Subcutaneous adipose tissue (tissue), 4 donors: ENCODE data around the gene DLGAP3. TPM values are rescaled to one million over a fixed set of nuclear protein-coding genes. Genes with fewer than 3 reads are reported as not detected.

Experiments
- total RNA-seq, 4 donors: library from RNA; depleted of rRNA; stranded (reverse); fragments of >200 nt; gene quantifications; one replicate each; pipeline ENCODE4 v1.1.0, GENCODE V29; 2016
- TF ChIP-seq, protein P1 (sequence below): fragments of 450-650 bp; IDR thresholded peaks from one replicate; pipeline ENCODE4 v1.5.1; 2016; ENCODE audit warnings: low read depth, mild to moderate bottlenecking, control low read depth, antibody characterized with exemption, moderate library complexity

Gene DLGAP3
- total RNA-seq, 4 donors from 2014 or later: 0.17 TPM; not detected in 3

DNA sequence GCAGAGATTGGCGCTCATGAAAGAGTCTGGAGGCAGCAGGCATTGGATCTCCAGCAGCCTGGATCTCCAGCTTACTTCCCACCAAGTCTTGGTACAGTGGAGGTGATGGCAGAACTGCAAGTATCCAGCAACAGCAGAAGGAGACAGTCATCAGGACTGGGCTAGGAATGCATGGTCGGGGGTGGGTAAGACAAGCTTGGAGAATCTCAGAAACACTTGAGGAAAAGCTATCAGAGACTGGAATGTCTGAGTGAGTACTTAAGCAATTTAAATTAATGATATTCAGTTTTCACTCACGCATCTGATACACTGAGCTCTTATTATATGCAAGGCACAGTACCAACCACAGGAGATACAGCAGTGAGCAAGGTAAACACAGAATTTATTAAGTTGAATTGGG, 45.9 kb upstream of the DLGAP3 start:
- TF ChIP-seq, protein P1, sequence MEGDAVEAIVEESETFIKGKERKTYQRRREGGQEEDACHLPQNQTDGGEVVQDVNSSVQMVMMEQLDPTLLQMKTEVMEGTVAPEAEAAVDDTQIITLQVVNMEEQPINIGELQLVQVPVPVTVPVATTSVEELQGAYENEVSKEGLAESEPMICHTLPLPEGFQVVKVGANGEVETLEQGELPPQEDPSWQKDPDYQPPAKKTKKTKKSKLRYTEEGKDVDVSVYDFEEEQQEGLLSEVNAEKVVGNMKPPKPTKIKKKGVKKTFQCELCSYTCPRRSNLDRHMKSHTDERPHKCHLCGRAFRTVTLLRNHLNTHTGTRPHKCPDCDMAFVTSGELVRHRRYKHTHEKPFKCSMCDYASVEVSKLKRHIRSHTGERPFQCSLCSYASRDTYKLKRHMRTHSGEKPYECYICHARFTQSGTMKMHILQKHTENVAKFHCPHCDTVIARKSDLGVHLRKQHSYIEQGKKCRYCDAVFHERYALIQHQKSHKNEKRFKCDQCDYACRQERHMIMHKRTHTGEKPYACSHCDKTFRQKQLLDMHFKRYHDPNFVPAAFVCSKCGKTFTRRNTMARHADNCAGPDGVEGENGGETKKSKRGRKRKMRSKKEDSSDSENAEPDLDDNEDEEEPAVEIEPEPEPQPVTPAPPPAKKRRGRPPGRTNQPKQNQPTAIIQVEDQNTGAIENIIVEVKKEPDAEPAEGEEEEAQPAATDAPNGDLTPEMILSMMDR: no peak

DNA sequence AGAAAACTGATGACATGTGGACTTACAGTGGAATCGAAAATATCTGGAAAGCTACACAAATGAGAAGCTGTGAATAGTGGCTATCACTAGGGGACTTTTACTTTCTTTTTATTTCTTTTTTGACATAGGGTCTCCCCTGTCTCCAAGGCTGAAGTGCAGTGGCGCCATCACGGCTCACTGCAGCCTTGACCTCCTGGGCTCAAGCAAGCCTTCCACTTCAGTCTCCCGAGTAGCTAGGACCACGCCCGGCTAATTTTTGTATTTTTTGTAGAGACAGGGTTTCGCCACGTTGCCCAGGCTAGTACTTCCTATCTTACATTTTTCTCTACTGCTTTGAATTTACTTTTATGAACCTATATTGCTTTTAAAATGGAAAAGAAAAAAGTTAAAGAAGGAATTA, 45.2 kb upstream of the DLGAP3 start:
- TF ChIP-seq, protein P1: no peak

DNA sequence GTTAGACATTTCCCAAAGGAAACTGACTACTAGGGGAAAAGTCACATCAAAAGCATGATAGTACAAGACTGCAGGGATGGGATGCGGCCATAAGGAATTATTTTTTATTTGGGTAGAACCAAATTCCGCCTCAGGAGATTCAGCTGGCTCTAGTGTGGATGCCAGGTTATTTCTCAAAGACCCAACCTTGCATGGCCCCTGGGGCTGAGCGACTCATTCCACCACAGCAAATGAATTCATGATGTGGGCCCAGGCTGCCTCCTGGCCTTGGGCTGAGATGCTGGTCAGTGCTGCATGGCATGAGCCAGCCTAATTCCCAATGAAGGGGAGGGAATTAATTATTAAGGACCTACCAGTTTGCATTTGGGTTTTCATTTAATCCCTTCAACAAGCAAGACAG, 43.9 kb upstream of the DLGAP3 start:
- TF ChIP-seq, protein P1: no peak

DNA sequence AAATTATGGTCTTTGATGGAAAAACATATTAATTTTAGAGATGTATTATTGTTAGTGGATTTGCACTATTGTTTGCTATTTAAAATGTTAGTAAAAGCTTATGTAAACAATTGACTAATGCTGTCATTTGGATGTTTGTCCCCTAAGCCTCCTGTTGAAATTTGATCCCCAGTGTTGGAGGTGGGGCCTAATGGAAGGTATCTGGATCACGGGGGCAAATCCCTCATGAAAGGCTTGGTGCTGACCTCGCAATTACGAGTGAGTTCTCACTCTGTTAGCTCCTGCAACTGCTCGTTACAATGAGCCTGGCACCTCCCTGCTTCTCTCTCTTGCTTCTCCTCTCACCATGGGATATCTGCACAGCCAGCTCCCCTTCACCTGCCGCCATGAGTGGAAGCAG, 41.4 kb upstream of the DLGAP3 start:
- TF ChIP-seq, protein P1: no peak

DNA sequence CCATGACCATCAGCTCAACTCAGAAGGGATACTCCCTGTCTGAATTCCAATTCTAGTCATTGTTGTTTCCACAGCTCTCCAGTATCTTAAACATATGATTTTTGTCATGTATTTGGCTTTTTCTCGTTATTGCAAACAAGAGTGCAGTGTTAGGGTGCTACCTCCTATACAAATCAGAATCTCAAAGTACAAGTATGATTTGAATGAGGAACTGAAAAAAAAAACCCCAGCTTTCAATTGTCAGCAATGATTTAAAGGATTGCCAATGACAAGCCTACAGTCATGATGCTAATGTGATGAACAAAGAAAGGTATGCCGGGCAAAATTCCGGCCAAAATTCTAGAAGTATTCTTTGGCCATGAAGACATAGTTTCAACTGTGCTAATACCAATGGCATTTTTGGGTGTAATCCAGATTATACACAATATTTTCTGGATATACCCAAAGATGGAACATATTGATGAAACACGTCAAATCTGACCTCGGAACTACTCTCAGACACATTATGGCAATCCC, 40.8 kb upstream of the DLGAP3 start:
- TF ChIP-seq, protein P1: no peak

DNA sequence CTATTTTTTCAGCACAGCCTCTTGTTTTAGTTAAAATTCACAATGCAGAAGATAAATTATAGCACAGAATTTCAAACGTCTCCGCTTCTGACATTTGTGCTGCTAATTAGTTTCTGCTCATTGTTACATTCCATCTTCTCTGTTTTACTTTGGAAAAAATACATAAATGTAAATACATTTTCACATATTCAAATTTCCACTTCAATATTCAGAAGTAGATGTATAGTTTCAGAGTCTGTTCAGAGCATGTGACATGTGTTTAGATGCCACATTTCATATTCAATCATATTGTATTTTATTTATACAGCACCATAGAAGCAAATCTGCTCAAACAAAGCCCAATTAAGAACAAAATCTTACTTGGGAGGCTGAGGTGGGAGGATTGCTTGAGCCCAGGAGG, 36.1 kb upstream of the DLGAP3 start:
- TF ChIP-seq, protein P1: no peak

DNA sequence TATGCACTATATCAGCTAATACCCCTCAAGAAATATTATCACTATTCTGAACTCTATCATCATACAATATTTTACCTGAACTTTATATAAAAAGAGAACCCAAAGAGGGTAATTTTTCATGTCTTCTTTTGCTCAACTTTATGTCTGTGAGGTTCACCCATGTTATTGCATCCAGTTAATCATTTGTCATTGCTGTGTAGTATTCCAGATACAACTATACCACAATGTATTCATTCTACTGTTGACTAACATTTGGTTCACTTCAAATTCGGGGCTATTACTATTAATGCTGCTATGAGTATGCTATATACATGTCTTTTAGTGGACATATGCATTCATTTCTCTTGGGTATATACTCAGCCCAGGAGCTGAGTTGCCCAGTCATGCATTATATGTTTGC, 21.0 kb upstream of the DLGAP3 start:
- TF ChIP-seq, protein P1: no peak
